ENCODE data around the gene LIME1.
"Not testable (repeated sequence)": the region's sequence is repeated elsewhere in the genome, so short reads cannot be mapped to it uniquely, and the experiment has no call there.

LIME1 gene

GRCh38 chr20:63773571-63774241 is 37.2 kb downstream of the LIME1 start:
- no peak for DNase-seq (ENCODE audit: low read depth)

- DNase-seq (ENCODE audit: low read depth), result no peak
Observed at GRCh38 chr20:63774306-63774705, 37.8 kb downstream of the LIME1 start.

- DNase-seq (ENCODE audit: low read depth), result peak; percentile 45
Observed at GRCh38 chr20:63775096-63775978, 38.9 kb downstream of the LIME1 start.

GRCh38 chr20:63776875-63777274 is 40.4 kb downstream of the LIME1 start:
- DNase-seq (ENCODE audit: low read depth), result not testable (repeated sequence)

- no peak for DNase-seq (ENCODE audit: low read depth)
Observed at GRCh38 chr20:63777614-63778013, 41.1 kb downstream of the LIME1 start.

GRCh38 chr20:63778034-63778752 is 41.7 kb downstream of the LIME1 start:
- DNase-seq (ENCODE audit: low read depth), result peak; percentile 70

- no peak for DNase-seq (ENCODE audit: low read depth)
Observed at GRCh38 chr20:63778857-63779256, 42.4 kb downstream of the LIME1 start.

GRCh38 chr20:63781181-63781580 is 44.7 kb downstream of the LIME1 start:
- DNase-seq (ENCODE audit: low read depth), result no peak

GRCh38 chr20:63782051-63782471 is 45.6 kb downstream of the LIME1 start:
- no peak for DNase-seq (ENCODE audit: low read depth)

GRCh38 chr20:63782521-63782971 is 46.1 kb downstream of the LIME1 start:
- no peak for DNase-seq (ENCODE audit: low read depth)

GRCh38 chr20:63783970-63784369 is 47.5 kb downstream of the LIME1 start:
- DNase-seq (ENCODE audit: low read depth), result no peak

- DNase-seq (ENCODE audit: low read depth), result no peak
Observed at GRCh38 chr20:63785691-63786131, 49.2 kb downstream of the LIME1 start.

GRCh38 chr20:63787302-63787701 is 50.8 kb downstream of the LIME1 start:
- DNase-seq (ENCODE audit: low read depth), result no peak

GRCh38 chr20:63787749-63788148 is 51.3 kb downstream of the LIME1 start:
- DNase-seq (ENCODE audit: low read depth), result no peak
